CD1c-positive myeloid dendritic cell (primary cell): ENCODE results near the gene ZNF101.
A peak's percentile ranks its signal among the peaks of the same experiment; 100 is the strongest.

ENCODE experiments used
- DNase-seq: peaks from one replicate; pipeline ENCODE4 v3.0.0-alpha.2; 2016; ENCODE audit errors: extremely low spot score

Gene ZNF101

GRCh38 chr19:19711934-19712828 is 43.5 kb downstream of the ZNF101 start:
- no peak for DNase-seq

- DNase-seq: no peak
Observed at GRCh38 chr19:19719798-19720197, 51.2 kb downstream of the ZNF101 start.

DNA sequence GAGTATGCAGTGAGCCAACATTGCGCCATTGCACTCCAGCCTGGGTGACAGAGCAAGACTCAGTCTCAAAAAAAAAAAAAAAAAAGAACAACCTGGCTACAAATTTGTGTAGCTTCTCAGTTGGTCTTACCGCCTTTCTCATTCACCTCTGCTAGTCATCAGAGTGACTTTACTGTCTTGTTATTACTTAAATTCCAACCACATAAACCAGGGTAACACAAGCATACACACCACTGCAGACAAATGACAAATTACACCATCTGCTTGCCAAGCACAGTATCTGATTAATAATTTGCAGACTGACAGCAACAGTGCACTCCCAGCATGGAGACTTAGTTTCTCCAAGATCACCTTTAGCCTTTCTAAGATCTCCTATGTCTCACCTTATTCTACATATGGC is 53.3 kb downstream of the ZNF101 start:
- DNase-seq: no peak

- DNase-seq: peak; percentile 95
Observed at GRCh38 chr19:19732579-19733501, 64.2 kb downstream of the ZNF101 start, which contains the start of gene ZNF14. TSS of gene ZNF14 (minus strand) at chr19:19733112. CDS start at chr19:19732958, 154 bp downstream.
